Suprapubic skin (tissue), 4 donors: ENCODE results near the gene SLC34A3.

Experiments used
- CTCF ChIP-seq, 2 donors: fragments of 200-600 bp in 1 of 2; fragments of 450-650 bp in 1 of 2; sonication (generic) in 1 of 2; IDR thresholded peaks; one replicate each; pipeline ENCODE4 v1.5.1; 2016 to 2019; ENCODE audit warnings: antibody characterized with exemption in 2 of 2, mild to moderate bottlenecking in 1 of 2, moderate library complexity in 1 of 2
- EP300 ChIP-seq: sonication (generic); formaldehyde crosslinking; IDR thresholded peaks from one replicate; pipeline ENCODE4 v1.6.1; 2017; ENCODE audit warnings: antibody characterized with exemption
- POLR2A ChIP-seq, 2 donors: fragments of 450-650 bp; IDR thresholded peaks; one replicate each; pipeline ENCODE4 v1.6.1; 2017; ENCODE audit warnings: antibody characterized with exemption in 2 of 2, mild to moderate bottlenecking in 2 of 2, moderate library complexity in 2 of 2
- POLR2AphosphoS5 ChIP-seq, 3 donors: sonication (generic); formaldehyde crosslinking; IDR thresholded peaks; one replicate each; pipeline ENCODE4 v1.6.1; 2017; ENCODE audit warnings: antibody characterized with exemption in 3 of 3

- TF ChIP-seq POLR2A (IDR thresholded peaks at IDR 0.05) (no peak), CTCF (IDR thresholded peaks at IDR 0.05) (no peak), POLR2AphosphoS5 (IDR thresholded peaks at IDR 0.05) (no peak), EP300 (no peak)
Measured at GRCh38 chr9:137266162-137266527, 35.4 kb downstream of the SLC34A3 start.
